Measurements from ENCODE around the gene STIM2.
A peak's percentile ranks its signal among the peaks of the same experiment; 100 is the strongest.
"Not testable (repeated sequence)": the region's sequence is repeated elsewhere in the genome, so short reads cannot be mapped to it uniquely, and the experiment has no call there.

STIM2 gene

DNA sequence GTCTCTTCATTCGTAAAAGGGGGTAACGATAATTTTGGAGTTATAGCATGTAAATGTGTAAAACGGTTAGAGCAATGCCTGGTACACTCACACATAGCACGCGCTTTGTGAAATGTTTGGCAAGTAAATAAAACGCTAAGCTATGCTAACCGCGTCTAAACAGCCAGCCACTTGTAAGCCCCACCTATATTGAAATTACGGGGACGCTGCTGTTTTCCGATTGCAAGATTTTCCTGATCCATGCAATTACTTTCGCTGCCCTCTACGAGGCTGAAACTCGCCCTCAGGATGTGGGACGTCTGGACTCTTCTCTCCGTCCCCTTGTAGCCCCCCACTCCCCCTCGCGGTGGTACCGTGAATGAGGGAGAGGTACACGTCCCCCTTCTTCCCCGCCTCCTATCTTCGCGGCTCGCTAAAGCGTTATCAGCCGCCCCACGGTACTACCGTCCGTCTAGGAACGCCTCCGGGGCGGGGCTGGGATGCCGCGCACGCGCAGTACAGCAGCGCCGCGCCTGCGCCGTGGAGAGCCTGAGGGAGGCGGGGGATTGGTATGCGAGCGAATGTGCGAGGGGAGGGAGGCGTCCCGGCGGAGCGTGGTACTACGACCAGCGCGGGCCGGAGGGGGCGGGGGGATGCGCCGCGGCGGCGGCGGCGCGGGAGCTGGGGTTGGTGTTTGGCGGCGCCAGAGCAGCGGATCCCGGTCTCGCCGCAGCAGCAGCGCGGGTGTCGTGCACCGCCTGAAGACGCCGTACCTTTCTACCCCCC is at the start of gene STIM2:
Gene STIM2, plus strand, starts transcription at position 685 of the 765 bp plus-strand sequence.
- DNase-seq = peak; percentile 99

DNA sequence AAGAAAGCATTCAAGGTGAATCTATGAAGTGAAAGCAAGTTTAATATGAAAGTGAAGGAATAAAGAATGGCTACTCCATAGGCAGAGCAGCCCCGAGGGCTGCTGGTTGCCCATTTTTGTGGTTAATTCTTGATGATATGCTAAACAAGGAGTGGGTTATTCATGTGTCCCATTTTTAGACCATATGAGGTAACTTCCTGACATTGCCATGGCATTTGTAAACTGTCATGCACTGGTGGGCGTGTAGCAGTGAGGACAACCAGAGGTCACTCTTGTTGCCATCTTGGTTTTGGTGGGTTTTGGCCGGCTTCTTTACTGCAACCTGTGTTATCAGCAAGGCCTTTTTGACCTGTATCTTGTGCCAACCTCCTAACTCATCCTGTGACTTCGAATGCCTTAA is 49.1 kb upstream of the STIM2 start:
- DNase-seq = not testable (repeated sequence)

DNA sequence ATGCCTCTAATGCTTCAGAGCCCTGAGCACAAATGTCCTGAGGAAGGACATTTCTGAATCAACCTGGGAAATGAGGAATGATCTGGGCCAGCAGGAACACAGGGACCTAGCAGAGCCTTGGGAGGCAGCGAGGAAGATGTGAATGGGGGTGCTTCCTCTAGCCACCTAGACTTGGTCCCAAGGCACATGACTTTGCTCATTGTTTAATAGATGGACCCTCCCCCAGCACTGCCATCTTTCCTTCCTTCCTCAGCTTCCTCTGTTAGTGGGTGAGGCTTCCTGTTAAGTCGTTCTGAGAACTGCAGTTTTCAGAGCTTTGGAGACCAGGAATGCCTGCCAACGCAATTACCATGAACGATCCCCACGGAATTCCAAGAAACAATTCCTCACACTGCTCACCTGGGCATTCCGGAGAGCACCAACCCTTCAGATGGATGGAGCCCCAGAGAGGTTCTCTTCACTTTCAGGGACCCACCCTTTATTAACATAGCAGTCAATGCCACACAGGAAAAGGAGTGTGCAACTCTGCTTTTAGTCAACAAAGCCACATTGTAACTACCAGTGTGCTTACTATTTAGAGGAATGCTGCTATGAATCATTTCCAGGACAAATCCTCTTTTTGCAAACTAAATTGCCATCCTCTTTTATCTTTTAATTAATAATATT is 48.5 kb upstream of the STIM2 start:
- DNase-seq = peak in 1 of 2 donors; percentile 14

DNA sequence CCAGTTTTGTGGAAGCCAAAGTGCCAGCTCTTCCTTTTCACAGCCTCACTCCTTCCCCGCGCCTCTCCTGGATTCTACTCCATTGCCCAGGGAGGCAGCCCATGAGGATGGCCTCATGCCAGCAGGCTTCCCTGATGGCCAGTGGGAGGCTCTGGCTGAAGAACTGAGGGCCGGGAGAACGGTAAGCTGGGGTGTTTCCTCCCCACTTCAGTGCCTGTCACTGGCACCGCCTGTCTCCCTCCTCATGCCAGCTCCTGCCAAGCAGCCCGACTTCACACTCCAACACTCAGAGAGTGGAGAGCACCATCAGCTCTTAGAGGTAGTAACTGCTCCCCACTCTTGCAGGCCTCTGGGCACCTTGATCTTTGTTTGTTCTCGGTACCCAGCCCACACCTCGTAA is 46.9 kb upstream of the STIM2 start:
- no peak for DNase-seq

DNA sequence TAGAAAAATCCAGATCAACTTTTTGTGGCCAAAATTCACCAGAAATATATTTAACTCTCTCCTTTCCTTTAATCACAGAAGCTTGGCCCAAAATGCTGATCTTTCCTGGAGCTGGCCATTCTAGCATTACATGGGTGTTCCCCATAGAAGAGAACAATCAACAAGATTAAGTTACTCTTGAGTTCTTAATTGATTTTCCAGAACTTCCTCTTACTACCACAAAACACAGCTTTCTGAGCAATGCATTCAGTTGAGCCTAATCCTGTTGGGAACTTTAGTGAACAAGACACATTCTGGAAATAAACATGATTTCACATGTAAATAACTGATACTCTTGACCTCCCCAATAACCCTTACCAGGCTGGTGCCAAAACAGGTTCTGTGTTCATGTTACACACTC is 45.4 kb upstream of the STIM2 start:
- no peak for DNase-seq

DNA sequence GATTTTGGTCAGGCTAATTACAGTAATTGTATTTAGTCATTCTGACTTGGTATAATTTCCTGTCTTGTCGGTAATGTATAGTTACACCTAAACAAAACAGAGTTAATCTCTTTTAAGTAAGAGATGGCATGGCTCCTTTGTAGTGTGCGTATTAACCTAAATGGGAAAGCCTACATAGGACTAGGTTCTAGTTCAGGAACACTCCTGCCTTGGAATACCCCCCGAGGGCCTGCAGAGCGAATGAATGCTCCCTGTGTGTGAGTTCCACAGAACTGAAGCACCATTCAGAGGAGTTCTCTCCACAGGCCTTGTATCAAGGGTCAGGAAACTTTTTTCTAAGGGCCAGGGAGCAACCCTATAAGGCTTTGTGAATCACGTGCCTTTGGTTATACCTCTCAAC is 44.9 kb upstream of the STIM2 start:
- DNase-seq = no peak

DNA sequence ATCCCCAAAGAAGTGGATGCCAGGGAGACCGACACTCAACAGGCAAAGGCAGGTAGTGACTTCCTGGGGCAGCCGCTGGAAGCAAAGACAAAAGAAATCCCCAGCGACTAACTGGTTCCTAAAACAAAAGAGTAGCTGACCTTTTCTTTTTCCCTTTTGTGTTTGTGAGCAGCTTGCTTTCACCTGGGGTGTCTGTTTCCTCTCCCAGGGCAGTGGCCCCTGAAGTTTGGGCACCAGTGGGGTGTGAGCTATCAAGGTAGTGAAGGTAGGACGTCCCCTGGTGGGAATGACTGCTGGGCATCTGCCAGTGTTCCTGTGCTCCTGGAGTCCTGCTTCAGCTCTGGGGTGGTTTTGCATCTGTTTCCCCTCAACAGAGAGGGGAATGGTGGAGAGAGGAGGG is 41.6 kb upstream of the STIM2 start:
- no peak for DNase-seq

DNA sequence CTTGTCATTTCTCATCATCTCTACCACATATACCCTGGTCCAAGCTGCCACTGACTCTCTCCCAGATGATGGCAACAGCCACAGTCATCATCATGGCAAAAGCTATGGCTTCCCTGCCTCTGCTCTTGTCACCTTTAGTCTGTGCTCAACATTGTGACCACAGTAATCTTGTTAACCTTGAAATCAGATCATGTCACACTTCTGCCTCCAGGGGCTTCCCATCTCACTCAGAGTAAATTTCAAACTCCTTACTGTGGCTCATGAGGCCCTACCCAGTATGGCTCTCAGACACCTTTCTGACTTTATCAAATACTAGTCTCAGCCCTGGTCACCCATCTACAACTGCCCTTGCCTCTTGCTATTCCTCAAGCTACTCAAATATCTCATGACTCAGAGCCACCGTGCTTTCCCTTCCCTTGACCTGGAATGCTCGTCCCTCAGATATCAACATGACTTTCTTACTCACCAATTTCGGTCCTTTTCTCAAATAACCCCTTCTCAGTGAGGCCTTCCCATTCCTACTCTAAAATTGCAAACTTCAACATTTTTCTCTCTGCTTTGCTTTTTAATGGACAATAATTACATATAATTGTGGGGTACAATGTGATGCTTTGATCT is 41.1 kb upstream of the STIM2 start:
- no peak for DNase-seq

DNA sequence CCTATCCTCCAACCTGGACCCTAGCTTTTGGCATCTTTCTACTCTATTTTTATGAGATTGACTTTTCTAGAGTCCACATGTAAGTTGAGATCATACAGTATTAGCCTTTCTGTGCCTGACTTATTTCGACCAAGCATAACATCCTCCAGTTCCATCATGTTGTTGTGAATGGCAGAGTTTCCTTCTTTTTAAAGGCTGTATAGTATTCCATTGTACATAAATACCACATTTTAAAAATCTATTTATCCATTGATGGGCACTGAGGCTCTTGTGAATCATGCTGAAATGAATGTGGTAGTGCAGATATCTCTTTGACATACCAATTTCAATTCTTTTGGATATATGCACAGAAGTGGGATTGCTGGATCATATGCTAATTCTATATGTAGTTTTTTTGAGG is 40.3 kb upstream of the STIM2 start:
- no peak for DNase-seq

DNA sequence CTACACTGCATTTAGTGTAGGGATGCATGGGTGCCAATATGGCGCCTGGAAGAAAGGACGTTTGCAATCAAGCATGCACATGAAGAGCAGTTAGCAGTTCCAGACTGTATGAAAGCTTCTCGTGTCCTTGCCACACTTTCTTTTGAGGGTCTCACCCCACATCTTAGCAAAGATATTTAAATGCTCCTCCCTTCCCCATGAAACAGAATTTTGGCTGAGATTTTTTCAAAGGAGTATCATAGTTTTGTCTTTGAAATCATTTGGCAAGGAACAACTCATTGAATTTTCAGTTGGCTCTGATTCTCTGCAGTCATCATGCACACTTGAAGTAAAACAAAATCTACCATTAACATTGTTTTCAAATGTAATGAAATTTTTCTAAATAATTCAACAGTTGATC is 39.6 kb upstream of the STIM2 start:
- no peak for DNase-seq

DNA sequence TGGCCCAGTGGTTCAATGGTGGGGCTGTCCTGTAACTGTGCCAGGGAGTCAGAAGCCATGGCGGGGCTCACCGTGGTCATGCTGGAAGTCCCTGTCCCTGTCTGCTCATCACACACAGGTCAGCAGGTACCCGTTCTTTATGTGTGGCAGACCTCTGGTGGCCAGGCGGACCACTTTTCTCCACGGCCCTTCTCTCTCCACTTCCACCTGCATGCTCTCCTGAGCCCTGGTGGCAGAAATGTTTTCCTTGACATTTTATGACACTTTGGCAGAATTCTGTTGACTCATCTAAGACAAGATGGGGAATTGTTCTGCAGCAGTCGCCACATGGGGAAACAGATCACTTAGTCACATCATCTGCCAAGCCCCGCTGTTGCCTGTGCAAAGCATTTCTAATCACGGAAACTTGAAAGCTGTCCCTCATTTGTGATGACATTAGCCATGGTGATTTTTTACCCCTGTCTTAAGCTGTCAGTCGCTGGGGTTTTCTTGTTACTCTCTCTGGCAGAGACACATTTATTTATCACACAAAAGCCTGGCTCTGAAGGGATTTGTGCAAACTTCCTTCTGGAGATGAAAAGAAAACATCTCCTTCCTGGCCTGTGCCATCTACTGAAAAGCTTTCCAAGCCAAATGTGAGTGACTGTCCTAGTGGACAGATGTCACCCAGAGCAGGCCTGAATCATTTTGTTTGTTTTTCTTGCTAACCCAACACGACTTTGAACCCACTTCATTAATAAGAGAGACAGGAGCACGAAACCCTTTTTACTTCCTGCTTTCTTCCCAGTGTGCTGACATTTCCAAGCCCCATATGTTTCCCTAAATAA is 38.8 kb upstream of the STIM2 start:
- peak in 1 of 2 donors; percentile 30 for DNase-seq

DNA sequence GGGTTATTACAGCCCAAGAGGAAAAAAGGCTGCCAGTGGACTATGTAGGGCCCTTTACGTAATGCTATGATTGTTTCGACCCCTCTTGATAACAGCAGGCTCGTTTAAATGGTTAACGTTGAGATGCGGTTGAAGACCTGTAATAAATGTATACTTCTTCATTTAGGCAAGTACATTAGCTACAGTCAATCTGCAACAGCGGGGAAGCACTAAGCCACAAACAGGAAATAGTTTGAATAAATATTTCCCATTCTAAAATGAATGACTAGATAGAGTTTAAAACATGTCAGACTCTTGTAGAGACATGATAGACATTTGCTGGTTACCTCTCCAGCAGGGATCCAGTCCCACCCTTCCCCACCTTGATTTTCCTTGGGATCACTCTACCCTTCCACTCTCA is 38.1 kb upstream of the STIM2 start:
- peak; percentile 24 to 40 for DNase-seq

DNA sequence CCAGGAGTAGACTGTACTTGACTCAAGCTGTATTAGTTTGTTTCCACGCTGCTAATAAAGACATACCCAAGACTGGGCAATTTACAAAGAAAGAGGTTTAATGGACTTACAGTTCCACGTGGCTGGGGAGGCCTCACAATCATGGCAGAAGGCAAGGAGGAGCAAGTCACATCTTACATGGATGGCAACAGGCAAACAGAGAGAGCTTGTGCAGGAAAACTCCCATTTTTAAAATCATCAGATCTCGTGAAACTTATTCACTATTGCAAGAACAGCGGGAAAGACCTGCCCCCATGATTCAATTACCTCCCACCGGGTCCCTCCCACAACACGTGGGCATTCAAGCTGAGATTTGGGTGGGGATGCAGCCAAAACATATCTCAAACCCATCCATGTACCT is 37.7 kb upstream of the STIM2 start:
- DNase-seq = not testable (repeated sequence)

DNA sequence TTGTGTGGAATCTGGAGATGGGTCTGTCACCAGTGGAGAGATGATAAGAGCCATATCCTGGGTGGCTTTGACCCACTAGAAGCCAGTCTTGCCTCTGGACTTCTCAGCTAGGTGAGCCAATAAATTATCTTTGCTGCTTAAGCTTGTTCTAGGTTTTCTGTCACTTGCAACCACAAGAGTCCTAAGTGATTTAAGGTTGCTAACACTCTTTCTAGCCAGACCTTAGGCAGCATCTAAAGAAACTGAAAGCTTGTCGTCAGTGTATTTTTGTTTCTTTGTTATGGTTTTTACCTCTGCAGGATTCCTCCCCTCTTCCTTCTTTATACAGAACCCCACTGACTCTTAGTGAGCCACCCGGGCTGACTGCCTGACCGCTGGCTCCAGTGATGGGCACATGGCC is 37.1 kb upstream of the STIM2 start:
- DNase-seq = no peak

DNA sequence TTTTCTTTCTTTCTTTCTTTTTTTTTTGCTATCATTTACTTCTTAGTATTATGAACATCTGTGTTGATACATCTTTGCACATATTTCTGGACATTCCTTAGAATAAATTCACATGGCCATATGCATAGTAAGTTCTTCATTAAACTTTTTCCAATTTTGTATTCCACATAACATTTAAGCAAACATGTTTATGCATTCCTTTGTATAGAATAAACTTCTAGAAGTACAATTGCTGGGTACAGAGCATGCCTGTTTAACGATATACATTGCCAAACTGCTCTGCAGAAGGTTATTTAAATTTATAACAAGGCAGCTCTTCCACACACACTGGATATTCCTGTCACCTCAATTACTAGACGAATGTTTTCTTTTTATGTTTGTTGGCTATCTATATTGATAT is 36.0 kb upstream of the STIM2 start:
- no peak for DNase-seq

DNA sequence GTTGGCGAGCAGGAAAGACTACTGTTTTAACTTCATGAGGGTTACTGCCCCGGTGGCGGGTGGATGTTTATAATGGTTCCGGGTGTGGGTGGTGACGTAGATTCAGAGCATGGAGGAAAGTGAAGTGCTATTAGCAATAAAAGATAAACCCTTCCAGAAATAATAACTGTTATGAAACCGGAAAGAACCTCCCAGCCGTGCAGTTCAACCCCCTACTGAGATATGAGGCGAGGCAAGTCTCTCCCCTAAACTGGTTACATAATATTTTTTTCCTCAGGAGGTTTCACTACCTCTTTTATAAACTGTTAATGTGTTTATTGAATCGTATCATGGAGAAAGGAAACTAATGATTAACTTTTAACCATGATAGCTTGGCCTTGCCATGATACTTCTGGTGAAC is 33.9 kb upstream of the STIM2 start:
- peak; percentile 16 to 84 for DNase-seq

DNA sequence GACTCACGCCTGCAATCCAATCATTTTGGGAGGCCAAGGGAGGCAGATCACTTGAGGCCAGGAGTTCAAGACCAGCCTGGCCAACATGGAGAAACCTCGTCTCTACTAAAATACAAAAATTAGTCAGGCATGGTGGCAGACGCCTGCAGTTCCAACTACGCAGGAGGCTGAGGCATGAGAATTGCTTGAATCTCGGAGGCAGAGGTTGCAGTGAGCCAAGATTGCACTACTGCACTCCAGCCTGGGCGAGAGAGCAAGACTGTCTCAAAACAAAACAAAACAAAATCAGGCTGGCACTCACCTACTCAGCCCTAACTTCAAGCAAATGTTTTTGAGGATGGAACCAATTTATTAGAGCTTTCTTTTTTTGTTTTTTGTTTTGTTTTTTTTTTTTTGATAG is 33.3 kb upstream of the STIM2 start:
- not testable (repeated sequence) for DNase-seq

DNA sequence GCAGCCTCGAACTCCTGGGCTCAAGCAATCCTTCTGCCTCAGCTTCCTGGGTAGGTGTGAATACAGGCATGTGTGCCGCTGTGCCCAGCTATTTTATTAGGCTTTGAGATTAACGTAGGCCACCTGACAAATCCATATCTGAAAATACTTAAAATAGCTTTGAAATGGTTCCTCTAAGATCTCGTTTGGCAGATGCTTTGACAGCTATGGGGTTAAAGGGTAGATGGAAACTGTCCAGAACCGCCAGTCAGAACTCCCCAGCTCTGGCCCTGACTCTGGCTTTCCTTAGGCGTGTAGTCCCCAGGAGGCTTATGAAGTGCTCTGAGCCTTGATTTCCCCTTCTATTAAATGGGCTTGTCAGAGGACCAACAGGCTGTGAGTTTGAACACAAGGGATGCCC is 32.8 kb upstream of the STIM2 start:
- no peak for DNase-seq

DNA sequence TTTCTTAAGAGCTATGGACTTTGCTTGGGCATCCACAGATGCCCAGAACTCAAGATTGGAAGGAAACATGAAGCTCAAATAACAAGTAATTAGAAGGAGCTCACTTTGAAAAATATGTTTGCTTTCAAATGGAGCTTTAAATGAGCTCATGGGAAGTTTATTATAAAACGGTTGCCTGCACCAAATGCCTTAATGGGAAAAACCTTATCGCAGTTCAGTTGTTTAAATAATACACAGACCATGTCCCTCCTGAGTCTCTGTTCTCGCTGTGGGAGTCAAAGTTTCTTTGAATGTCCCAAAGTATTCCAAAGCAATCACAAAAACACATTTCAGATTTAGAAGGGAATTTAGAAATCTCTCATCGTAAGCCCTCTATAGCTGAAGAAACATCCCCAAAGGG is 31.6 kb upstream of the STIM2 start:
- no peak for DNase-seq

DNA sequence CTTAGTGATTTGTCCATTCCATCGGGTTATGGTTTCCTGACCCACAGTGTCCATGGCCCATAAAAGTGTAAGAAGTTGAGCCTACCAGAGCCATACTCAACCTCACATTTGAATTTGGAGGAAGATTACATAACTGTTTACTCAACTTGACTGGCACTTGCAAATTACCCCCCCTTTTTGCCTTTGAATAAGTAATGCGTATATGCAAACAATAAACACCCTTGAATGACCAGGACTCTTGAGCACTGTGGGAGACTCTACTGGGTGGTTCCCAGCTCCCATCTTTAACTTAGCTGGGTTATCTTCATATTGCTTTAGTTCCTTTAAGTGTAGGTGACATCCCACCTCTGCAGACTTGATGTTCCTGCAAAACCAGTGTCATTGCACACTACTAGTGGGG is 30.6 kb upstream of the STIM2 start:
- DNase-seq = no peak

DNA sequence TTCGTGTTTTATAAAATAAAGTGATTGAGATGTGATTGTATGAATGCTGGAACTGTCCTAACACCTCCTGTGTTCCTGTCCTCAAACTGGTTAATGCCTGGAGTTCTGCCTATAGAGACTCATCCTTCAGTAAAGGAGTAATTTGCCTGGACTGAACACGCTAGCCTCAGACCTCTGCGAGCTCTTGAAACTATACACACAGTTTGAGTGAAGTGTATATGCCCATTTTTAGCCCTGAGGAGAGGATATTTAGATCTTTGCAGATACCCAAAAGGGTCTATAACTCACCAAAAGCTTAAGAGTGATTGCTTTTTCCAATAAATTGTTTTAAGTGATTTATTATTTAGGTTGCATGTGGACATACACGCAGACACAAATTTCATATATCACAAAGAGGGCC is 29.9 kb upstream of the STIM2 start:
- DNase-seq = no peak

DNA sequence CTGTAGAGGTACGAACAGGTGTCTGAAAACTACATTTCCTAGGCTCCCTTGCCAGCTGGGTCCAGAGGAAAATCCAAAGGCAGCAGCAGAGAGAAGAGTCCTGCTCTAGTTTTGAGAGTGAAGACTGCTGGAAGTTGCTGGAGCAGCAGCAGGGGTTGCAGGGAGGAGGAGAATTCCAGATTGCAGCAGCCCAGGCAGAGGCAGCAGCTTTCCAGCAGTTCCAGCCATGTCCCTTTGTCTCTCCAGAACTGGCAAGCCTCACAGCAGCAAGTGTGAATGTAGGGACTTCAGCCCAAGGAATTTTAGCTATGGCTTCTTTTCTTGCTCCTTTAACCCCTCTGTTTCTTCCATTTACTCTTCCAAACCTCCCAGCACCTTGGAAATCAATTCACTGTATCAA is 24.1 kb upstream of the STIM2 start:
- DNase-seq = no peak

Measured in CD4-positive, alpha-beta T cell treated with Interleukin-4 for 1 hour (primary cell).